ENCODE measurements around the gene CHD9.
"Not testable (repeated sequence)": the region's sequence is repeated elsewhere in the genome, so short reads cannot be mapped to it uniquely, and the experiment has no call there.

Gene CHD9

DNA sequence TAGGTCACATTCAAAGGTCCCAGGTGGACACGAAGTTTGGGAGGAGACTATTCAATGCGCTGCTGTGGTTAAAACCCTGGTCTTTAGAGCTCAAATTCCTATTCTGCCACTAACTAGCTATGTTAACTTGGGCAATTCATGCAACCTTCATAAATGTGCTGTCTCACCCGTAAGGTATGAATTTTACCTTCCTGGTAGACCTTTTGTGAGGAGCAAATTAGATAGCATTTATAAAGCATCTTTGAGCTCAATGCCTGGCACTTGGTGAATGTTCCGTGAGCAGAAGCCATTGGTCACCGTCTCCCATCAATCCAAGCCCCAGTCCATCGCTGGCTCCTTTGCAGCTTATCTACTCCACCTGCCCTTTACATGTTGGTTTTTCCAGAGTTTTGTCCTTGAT lies 18.7 kb upstream of the CHD9 start:
- no peaks in the 10 kb centered on the region for H3K27me3 ChIP-seq (ENCODE audit: insufficient read depth, low read length)
- no peak overlapping the region for H3K4me3 ChIP-seq (ENCODE audit: low read length)
- H3K9me3 ChIP-seq (ENCODE audit: insufficient read depth, low read depth, low read length) = peaks cover 19% of the 10 kb centered on the region
- no peak overlapping the region for H3K27ac ChIP-seq (ENCODE audit: low read depth, low read length)
- H3K4me1 ChIP-seq (ENCODE audit: insufficient read depth, low read length) = peaks cover 18% of the 10 kb centered on the region
- H3K36me3 ChIP-seq (ENCODE audit: insufficient read depth, low read length) = no peaks in the 10 kb centered on the region
- no peak overlapping the region for H3K9ac ChIP-seq (ENCODE audit: low read depth, low read length)
- WGBS = 87% methylated on average over 6 of the region's 6 CpGs

GRCh38 chr16:53036711-53037110 lies 18.1 kb upstream of the CHD9 start:
- H3K4me3 ChIP-seq (ENCODE audit: low read length); H3K9ac ChIP-seq (ENCODE audit: low read depth, low read length); H3K27ac ChIP-seq (ENCODE audit: low read depth, low read length); H3K27me3 ChIP-seq (ENCODE audit: insufficient read depth, low read length); H3K36me3 ChIP-seq (ENCODE audit: insufficient read depth, low read length): not testable (repeated sequence)
- peaks cover 20% of the 10 kb centered on the region for H3K4me1 ChIP-seq (ENCODE audit: insufficient read depth, low read length)
- 87% methylated on average over 6 of the region's 6 CpGs for WGBS
- peaks cover 19% of the 10 kb centered on the region for H3K9me3 ChIP-seq (ENCODE audit: insufficient read depth, low read depth, low read length)

DNA sequence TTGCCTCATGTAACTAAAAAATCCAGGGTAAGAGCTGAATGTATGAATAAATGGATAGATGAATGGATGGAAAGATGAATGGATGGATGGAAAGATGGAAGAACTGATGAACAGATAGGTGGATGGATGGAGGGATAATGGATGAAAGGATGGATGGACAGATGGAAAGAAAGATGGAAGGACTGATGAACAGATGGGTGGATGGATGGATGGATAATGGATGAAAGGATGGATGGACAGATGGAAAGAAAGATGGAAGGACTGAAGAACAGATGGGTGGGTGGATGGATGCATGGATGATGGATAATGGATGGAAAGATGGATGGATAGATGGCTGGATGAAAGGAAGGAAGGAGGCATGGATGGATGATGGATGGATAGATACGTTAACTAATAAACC lies 14.0 kb upstream of the CHD9 start:
- WGBS = no CpG with 5 or more reads among the region's 1 CpG
- H3K9me3 ChIP-seq (ENCODE audit: insufficient read depth, low read depth, low read length) = no peaks in the 10 kb centered on the region
- no peaks in the 10 kb centered on the region for H3K36me3 ChIP-seq (ENCODE audit: insufficient read depth, low read length)
- peak overlapping the region; percentile 96; the same call in 1 of the 2 replicates for H3K27ac ChIP-seq (ENCODE audit: low read depth, low read length)
- no peak overlapping the region for H3K9ac ChIP-seq (ENCODE audit: low read depth, low read length)
- peaks cover 46% of the 10 kb centered on the region for H3K4me1 ChIP-seq (ENCODE audit: insufficient read depth, low read length)
- H3K4me3 ChIP-seq (ENCODE audit: low read length) = no peak overlapping the region
- no peaks in the 10 kb centered on the region for H3K27me3 ChIP-seq (ENCODE audit: insufficient read depth, low read length)

GRCh38 chr16:53041320-53042051 lies 13.3 kb upstream of the CHD9 start:
- peak overlapping the region; percentile 50; the same call in 1 of the 2 replicates for H3K9ac ChIP-seq (ENCODE audit: low read depth, low read length)
- peak overlapping the region; percentile 96 for H3K27ac ChIP-seq (ENCODE audit: low read depth, low read length)
- peak overlapping the region; percentile 59 for H3K4me3 ChIP-seq (ENCODE audit: low read length)
- H3K27me3 ChIP-seq (ENCODE audit: insufficient read depth, low read length) = no peaks in the 10 kb centered on the region
- H3K4me1 ChIP-seq (ENCODE audit: insufficient read depth, low read length) = peaks cover 48% of the 10 kb centered on the region
- WGBS = 2% methylated on average over 4 of the region's 4 CpGs
- no peaks in the 10 kb centered on the region for H3K9me3 ChIP-seq (ENCODE audit: insufficient read depth, low read depth, low read length)
- no peaks in the 10 kb centered on the region for H3K36me3 ChIP-seq (ENCODE audit: insufficient read depth, low read length)

DNA sequence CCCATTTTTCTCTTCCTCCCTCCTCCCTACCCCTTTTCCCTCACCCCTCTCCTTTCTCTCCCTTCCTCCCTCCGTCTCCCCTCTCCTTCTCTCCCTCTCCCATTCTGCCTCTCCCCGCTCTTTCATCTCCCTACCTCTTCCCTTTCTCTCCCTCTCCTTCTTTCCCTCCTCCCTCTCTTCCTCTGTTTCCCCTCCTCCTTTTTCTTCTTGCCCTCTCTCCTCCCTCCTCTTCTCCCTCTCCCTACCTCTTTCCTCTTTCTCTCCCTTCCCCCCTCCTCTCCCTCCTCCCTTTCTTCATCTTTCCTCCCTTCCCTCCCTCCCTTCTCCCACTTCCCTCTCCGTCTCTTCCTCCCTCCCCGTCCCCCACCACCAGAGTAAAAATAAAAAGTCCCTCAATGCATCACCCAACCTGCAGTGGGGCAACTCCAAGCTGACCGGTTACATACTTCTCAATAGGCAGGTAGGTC lies 12.5 kb upstream of the CHD9 start:
- Histone ChIP-seq H3K4me3 (ENCODE audit: low read length) (peak overlapping the region; percentile 59), H3K27ac (ENCODE audit: low read depth, low read length) (peak overlapping the region; percentile 96), H3K9ac (ENCODE audit: low read depth, low read length) (peak overlapping the region; percentile 50; the same call in 1 of the 2 replicates), H3K36me3 (ENCODE audit: insufficient read depth, low read length) (no peaks in the 10 kb centered on the region), H3K4me1 (ENCODE audit: insufficient read depth, low read length) (peaks cover 48% of the 10 kb centered on the region), H3K27me3 (ENCODE audit: insufficient read depth, low read length) (no peaks in the 10 kb centered on the region), H3K9me3 (ENCODE audit: insufficient read depth, low read depth, low read length) (0 out of 2 replicates have a peak, but pooled peaks cover 3% of the 10 kb centered on the region)
- 16% methylated on average over 5 of the region's 5 CpGs for WGBS

DNA sequence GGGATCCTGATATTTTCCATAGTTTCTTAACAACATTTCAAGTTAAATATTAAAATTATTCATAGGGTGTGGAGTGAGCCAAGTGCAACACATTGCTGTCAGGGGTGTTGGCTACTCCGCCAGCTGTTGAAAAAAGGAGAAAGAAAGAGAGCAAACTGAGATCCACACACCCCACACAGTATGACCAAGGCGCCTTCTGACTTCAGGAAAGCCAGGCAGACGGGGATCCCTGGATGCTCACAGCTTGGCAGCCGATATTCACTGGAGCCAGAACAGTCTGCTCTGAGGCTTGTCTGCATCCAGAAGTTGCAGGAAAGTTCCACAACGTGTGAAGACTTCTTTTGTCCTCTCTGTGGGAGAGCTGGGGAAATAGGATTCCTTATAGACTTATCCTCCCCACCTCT lies 11.4 kb upstream of the CHD9 start:
- H3K27me3 ChIP-seq (ENCODE audit: insufficient read depth, low read length) = no peaks in the 10 kb centered on the region
- 5% methylated on average over 4 of the region's 5 CpGs for WGBS
- H3K4me1 ChIP-seq (ENCODE audit: insufficient read depth, low read length) = peaks cover 48% of the 10 kb centered on the region
- H3K4me3 ChIP-seq (ENCODE audit: low read length) = peak overlapping the region; percentile 59
- H3K9ac ChIP-seq (ENCODE audit: low read depth, low read length) = peak overlapping the region; percentile 67
- H3K9me3 ChIP-seq (ENCODE audit: insufficient read depth, low read depth, low read length) = 0 out of 2 replicates have a peak, but pooled peaks cover 6% of the 10 kb centered on the region
- peak overlapping the region; percentile 80; the same call in 1 of the 2 replicates for H3K27ac ChIP-seq (ENCODE audit: low read depth, low read length)
- no peaks in the 10 kb centered on the region for H3K36me3 ChIP-seq (ENCODE audit: insufficient read depth, low read length)

GRCh38 chr16:53043986-53044601 lies 10.7 kb upstream of the CHD9 start:
- H3K27me3 ChIP-seq (ENCODE audit: insufficient read depth, low read length) = no peaks in the 10 kb centered on the region
- H3K27ac ChIP-seq (ENCODE audit: low read depth, low read length) = peak overlapping the region; percentile 80
- H3K36me3 ChIP-seq (ENCODE audit: insufficient read depth, low read length) = no peaks in the 10 kb centered on the region
- H3K4me3 ChIP-seq (ENCODE audit: low read length) = peak overlapping the region; percentile 59
- 3% methylated on average over 11 of the region's 11 CpGs for WGBS
- H3K9me3 ChIP-seq (ENCODE audit: insufficient read depth, low read depth, low read length) = 0 out of 2 replicates have a peak, but pooled peaks cover 6% of the 10 kb centered on the region
- peak overlapping the region; percentile 67 for H3K9ac ChIP-seq (ENCODE audit: low read depth, low read length)
- H3K4me1 ChIP-seq (ENCODE audit: insufficient read depth, low read length) = peaks cover 48% of the 10 kb centered on the region

DNA sequence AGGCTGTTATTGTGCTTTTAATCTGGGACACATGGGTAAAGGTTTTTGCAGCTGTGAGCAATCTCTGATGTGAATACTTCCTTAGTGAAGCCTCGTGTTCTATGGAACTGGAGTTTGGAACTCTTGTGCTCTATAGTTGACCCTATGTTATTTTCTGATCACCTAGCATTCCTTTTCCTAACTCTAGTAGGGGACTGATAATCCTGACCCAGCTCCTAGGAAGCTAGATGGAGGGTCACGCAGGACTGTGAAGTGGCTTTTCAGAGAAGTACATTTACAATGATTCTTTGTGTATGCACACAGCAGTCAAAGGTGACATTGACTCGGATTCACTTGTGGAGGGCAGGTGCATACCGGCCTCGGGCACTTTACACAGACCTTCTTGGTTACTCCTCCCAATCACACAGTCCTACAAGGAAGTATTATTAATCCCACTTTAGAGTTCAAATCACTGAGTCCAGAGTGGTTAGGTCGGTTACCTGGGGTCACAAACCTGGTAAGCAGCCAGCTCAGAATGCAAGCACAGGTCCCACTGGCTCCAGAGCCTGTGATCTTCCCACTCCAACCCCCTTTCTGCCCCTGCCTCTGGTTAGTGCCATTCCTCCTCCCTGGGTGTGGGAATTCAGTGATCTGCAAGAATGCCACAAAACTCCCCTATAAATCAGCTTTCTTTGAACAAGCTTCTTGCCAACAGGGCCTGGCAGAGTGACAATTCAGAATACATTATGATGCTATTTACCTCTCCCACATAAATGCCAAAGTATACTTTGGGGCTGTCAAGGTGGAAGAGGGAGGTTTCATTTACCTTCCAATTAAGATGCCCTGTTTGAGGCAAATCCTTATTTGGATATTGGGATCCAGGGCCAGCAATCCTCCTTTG lies 9.2 kb upstream of the CHD9 start:
- H3K27ac ChIP-seq (ENCODE audit: low read depth, low read length) = no peak overlapping the region

GRCh38 chr16:53047515-53047914 lies 7.3 kb upstream of the CHD9 start:
- peaks cover 33% of the 10 kb centered on the region for H3K4me1 ChIP-seq (ENCODE audit: insufficient read depth, low read length)
- WGBS = 89% methylated on average over 5 of the region's 5 CpGs
- H3K27me3 ChIP-seq (ENCODE audit: insufficient read depth, low read length); H3K9ac ChIP-seq (ENCODE audit: low read depth, low read length); H3K4me3 ChIP-seq (ENCODE audit: low read length); H3K36me3 ChIP-seq (ENCODE audit: insufficient read depth, low read length); H3K9me3 ChIP-seq (ENCODE audit: insufficient read depth, low read depth, low read length); H3K27ac ChIP-seq (ENCODE audit: low read depth, low read length): not testable (repeated sequence)

More for the DNA sequence above, 9.2 kb upstream of the CHD9 start:
- H3K4me1 ChIP-seq (ENCODE audit: insufficient read depth, low read length) = peaks cover 46% of the 10 kb centered on the region
- H3K4me3 ChIP-seq (ENCODE audit: low read length) = no peak overlapping the region
- no peaks in the 10 kb centered on the region for H3K27me3 ChIP-seq (ENCODE audit: insufficient read depth, low read length)
- 80% methylated on average over 6 of the region's 6 CpGs for WGBS
- 0 out of 2 replicates have a peak, but pooled peaks cover 6% of the 10 kb centered on the region for H3K9me3 ChIP-seq (ENCODE audit: insufficient read depth, low read depth, low read length)
- H3K36me3 ChIP-seq (ENCODE audit: insufficient read depth, low read length) = no peaks in the 10 kb centered on the region
- H3K9ac ChIP-seq (ENCODE audit: low read depth, low read length) = no peak overlapping the region

- Histone ChIP-seq H3K27ac (ENCODE audit: low read depth, low read length) (no peak overlapping the region), H3K36me3 (ENCODE audit: insufficient read depth, low read length) (no peaks in the 10 kb centered on the region), H3K9ac (ENCODE audit: low read depth, low read length) (no peak overlapping the region), H3K27me3 (ENCODE audit: insufficient read depth, low read length) (no peaks in the 10 kb centered on the region), H3K9me3 (ENCODE audit: insufficient read depth, low read depth, low read length) (0 out of 2 replicates have a peak, but pooled peaks cover 6% of the 10 kb centered on the region), H3K4me1 (ENCODE audit: insufficient read depth, low read length) (peaks cover 25% of the 10 kb centered on the region), H3K4me3 (ENCODE audit: low read length) (no peak overlapping the region)
- 88% methylated on average over 4 of the region's 4 CpGs for WGBS
These were observed 6.5 kb upstream of the CHD9 start for GRCh38 chr16:53048139-53048915.
